ENCODE measurements around the gene RCAN1. TPM values are rescaled to one million over a fixed set of nuclear protein-coding genes. Genes with fewer than 3 reads are reported as not detected.

Gene RCAN1
- 17.7 TPM for total RNA-seq (ENCODE audit: unreplicated experiment)
- long read RNA-seq, partial matches to known transcripts: 1 of 3 reads
- long read RNA-seq, other reads (novel, unspliced or antisense): 1 of 3 reads

DNA sequence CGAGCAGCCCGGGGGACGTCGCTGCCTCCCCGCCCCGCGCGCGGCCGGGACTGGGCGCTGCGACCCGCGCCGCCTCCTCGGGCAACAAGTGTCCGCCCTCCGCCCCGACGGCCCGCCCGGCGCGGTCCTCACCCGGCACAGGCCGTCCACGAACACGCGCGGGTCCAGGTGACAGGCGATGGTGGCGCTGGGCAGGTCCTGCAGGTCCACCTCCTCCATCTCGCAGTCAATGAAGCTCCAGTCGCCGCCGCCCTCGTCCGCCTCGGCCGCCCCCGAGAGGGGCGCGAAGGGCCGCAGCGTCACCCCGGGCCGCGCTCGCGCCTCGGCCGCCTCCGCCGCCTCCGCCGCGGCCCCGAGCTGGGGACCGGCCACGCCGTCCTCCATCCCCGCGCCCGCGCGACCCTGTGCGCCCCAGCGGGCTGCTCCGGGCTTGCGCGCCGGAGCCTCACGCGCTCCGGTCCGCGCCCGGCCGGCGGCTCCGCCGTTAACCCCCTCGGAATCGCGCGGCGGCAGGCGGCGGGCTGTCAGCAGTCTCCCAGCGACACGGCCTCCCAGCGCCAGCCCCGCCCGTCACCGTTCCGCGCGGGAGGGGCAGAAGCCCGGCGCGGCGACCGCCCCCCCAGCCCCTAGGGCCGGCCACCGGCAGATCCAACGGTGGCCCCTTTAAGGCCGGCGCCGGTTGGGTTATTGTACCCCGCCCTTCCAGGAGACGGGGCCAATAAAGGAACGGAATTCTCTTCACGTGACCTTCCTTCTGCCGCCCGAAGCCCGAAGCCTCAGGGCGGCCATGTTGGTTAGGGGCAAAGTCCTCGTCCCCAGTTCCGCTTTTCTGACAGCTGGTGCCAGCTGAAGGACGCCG lies at the start of gene RCAN1:
RCAN1 (minus strand) TSS at position 486 of the 859 bp plus-strand sequence; CDS start at position 384, 102 bp downstream.
- Mint-ChIP-seq H3K36me3 (ENCODE audit: unreplicated experiment) (no peaks in the 10 kb centered on the region), H3K4me1 (ENCODE audit: low read depth, unreplicated experiment) (peaks cover 20% of the 10 kb centered on the region), H3K27me3 (ENCODE audit: unreplicated experiment) (peaks cover 2% of the 10 kb centered on the region), H3K9me3 (ENCODE audit: unreplicated experiment) (peaks cover 3% of the 10 kb centered on the region), H3K27ac (ENCODE audit: unreplicated experiment) (peak within 1 kb of the TSS; percentile 91), H3K4me3 (ENCODE audit: unreplicated experiment) (peak within 1 kb of the TSS; percentile 87)
- TF ChIP-seq, protein P1, sequence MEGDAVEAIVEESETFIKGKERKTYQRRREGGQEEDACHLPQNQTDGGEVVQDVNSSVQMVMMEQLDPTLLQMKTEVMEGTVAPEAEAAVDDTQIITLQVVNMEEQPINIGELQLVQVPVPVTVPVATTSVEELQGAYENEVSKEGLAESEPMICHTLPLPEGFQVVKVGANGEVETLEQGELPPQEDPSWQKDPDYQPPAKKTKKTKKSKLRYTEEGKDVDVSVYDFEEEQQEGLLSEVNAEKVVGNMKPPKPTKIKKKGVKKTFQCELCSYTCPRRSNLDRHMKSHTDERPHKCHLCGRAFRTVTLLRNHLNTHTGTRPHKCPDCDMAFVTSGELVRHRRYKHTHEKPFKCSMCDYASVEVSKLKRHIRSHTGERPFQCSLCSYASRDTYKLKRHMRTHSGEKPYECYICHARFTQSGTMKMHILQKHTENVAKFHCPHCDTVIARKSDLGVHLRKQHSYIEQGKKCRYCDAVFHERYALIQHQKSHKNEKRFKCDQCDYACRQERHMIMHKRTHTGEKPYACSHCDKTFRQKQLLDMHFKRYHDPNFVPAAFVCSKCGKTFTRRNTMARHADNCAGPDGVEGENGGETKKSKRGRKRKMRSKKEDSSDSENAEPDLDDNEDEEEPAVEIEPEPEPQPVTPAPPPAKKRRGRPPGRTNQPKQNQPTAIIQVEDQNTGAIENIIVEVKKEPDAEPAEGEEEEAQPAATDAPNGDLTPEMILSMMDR (IDR thresholded peaks at IDR 0.05; ENCODE audit: partially characterized antibody, unreplicated experiment): no peak
- peak; percentile 88 for DNase-seq

DNA sequence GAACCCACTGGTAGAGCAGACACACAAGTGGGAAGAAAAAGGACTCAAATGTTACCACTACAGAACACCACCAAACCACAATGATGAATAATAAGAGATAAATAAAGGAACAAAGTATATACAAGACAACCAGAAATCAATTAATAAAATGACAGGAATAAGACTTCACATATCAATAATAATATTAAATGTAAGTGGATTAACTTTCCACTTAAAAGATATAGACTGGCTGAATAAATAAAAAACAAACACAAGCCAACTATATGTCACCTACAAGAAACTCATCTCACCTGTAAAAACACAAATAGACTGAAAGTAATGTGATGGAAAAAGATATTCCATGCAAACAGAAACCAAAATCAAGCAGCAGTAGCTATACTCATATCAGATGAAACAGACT lies 46.9 kb upstream of the RCAN1 start:
- Mint-ChIP-seq H3K27ac (ENCODE audit: unreplicated experiment) (no peak overlapping the region), H3K36me3 (ENCODE audit: unreplicated experiment) (peaks cover 13% of the 10 kb centered on the region), H3K27me3 (ENCODE audit: unreplicated experiment) (peaks cover 7% of the 10 kb centered on the region), H3K4me3 (ENCODE audit: unreplicated experiment) (no peak overlapping the region), H3K9me3 (ENCODE audit: unreplicated experiment) (peaks cover 3% of the 10 kb centered on the region), H3K4me1 (ENCODE audit: low read depth, unreplicated experiment) (no peaks in the 10 kb centered on the region)
- no peak for DNase-seq
- TF ChIP-seq, protein P1 (IDR thresholded peaks at IDR 0.05; ENCODE audit: partially characterized antibody, unreplicated experiment): no peak

DNA sequence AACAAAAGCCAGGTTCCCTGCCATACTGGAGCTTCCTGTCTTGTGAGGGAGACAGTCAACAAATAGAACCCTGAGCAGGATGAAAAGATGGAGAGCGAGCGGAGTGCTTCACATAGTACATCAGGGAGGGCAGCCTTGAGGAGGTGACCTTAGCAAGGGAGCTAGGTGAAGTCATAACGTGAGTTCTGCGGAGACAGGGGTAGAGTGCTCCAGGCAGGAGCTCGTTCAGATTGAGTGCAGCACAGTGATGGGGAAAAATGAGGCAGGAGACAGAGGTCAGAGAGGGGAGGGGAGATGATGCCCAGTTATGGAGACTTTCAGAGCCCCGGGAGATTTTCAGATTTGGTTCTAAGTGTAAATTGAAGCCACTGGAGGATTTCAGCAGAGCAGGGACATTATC lies 38.6 kb upstream of the RCAN1 start:
- H3K4me3 Mint-ChIP-seq (ENCODE audit: unreplicated experiment): no peak overlapping the region
- TF ChIP-seq, protein P1 (IDR thresholded peaks at IDR 0.05; ENCODE audit: partially characterized antibody, unreplicated experiment): no peak
- H3K4me1 Mint-ChIP-seq (ENCODE audit: low read depth, unreplicated experiment): no peaks in the 10 kb centered on the region
- peaks cover 4% of the 10 kb centered on the region for H3K27me3 Mint-ChIP-seq (ENCODE audit: unreplicated experiment)
- H3K27ac Mint-ChIP-seq (ENCODE audit: unreplicated experiment): no peak overlapping the region
- peaks cover 17% of the 10 kb centered on the region for H3K36me3 Mint-ChIP-seq (ENCODE audit: unreplicated experiment)
- peaks cover 6% of the 10 kb centered on the region for H3K9me3 Mint-ChIP-seq (ENCODE audit: unreplicated experiment)
- no peak for DNase-seq

DNA sequence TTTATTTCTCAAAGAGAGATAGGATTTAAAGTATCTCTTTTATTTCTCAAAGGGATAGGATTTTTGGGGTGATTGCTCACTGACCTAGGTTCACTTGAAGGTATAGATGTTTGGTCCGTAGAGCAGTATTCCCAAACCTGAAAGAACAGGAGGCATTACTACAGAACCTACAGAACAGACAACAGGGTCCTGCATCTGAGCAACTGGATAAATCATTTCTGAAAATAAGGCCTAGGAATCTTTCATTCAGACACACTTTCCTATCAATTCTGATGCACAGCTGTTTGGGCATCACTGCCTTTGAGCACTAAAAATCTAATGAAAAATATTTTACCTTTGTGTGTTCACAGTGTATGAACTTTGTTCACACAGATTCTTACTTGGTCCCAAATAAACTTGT lies 36.7 kb upstream of the RCAN1 start:
- Mint-ChIP-seq H3K4me1 (ENCODE audit: low read depth, unreplicated experiment) (no peaks in the 10 kb centered on the region), H3K4me3 (ENCODE audit: unreplicated experiment) (no peak overlapping the region), H3K27ac (ENCODE audit: unreplicated experiment) (no peak overlapping the region), H3K36me3 (ENCODE audit: unreplicated experiment) (peaks cover 17% of the 10 kb centered on the region), H3K27me3 (ENCODE audit: unreplicated experiment) (peaks cover 4% of the 10 kb centered on the region), H3K9me3 (ENCODE audit: unreplicated experiment) (peaks cover 6% of the 10 kb centered on the region)
- TF ChIP-seq, protein P1 (IDR thresholded peaks at IDR 0.05; ENCODE audit: partially characterized antibody, unreplicated experiment): no peak
- DNase-seq: no peak

DNA sequence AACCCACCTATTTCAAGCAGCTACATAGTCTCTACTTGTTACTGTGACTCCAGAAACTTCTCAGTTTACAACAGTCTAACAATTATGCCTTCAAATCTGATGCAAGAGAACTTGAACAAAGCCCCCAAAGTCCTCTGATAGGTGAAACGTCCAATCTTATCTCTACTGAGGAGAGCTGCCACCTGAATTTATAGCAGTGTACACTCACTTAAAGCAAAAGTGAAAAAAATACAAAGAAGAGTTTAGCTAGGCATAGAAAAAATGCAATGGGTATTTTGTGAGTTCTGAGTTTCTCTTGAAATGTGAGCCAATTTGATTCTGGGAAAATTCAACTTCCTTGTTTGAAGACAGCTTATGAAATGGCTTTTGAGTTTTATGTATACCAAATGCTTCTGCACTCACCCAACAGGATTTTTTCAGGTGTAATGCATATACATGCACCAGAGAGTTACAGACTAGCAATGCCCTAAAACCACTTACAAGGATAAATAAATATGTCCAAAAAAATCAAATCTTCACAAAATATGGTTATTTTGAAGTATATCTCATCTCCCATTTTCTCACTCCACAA lies 36.0 kb upstream of the RCAN1 start:
- no peak overlapping the region for H3K27ac Mint-ChIP-seq (ENCODE audit: unreplicated experiment)
- no peaks in the 10 kb centered on the region for H3K4me1 Mint-ChIP-seq (ENCODE audit: low read depth, unreplicated experiment)
- peaks cover 17% of the 10 kb centered on the region for H3K36me3 Mint-ChIP-seq (ENCODE audit: unreplicated experiment)

More for the DNA sequence above, 36.0 kb upstream of the RCAN1 start:
- DNase-seq: no peak
- peaks cover 6% of the 10 kb centered on the region for H3K9me3 Mint-ChIP-seq (ENCODE audit: unreplicated experiment)
- H3K27me3 Mint-ChIP-seq (ENCODE audit: unreplicated experiment): peaks cover 4% of the 10 kb centered on the region
- TF ChIP-seq, protein P1 (IDR thresholded peaks at IDR 0.05; ENCODE audit: partially characterized antibody, unreplicated experiment): no peak
- no peak overlapping the region for H3K4me3 Mint-ChIP-seq (ENCODE audit: unreplicated experiment)

Data from glutamatergic neuron (in vitro differentiated cells).